HepG2 (cell line): ENCODE results near the gene LBX1. TPM values are rescaled to one million over a fixed set of nuclear protein-coding genes. Genes with fewer than 3 reads are reported as not detected.

Experiments
- ATAC-seq: fragments of 200-7000 bp; cut with Tn5 transposase; 3 replicates; pipeline ENCODE4 v1.9.1; 2020; ENCODE audit warnings: mild to moderate bottlenecking, moderate library complexity
- BruUV-seq: library from RNA; stranded (reverse); fragments of 400-500 nt; replicated peaks from 2 replicates; lab custom pipeline; 2021; lab: Mats Ljungman, UMichigan
- CTCF ChIA-PET: fragments of 300-600 bp; formaldehyde crosslinking; extraction: SDS; loops from one replicate; lab custom pipeline; 2021; ENCODE audit warnings: low total read pairs, inconsistent platforms, low intra/inter-chr PET ratio; lab: Yijun Ruan, JAX
- POLR2A ChIA-PET: fragments of 350-600 bp; sonication (Branson Sonifier 250); formaldehyde crosslinking; loops from one replicate; lab custom pipeline; 2020; ENCODE audit warnings: antibody characterized with exemption, inconsistent platforms; lab: Yijun Ruan, JAX
- DNase-seq: peaks from one replicate; pipeline ENCODE4 v3.0.0-alpha.2; 2015; ENCODE audit warnings: low spot score
- FAIRE-seq: peaks from 3 replicates; lab custom pipeline; 2011; peaks lifted over from hg19 to GRCh38; lab: Jason Lieb, UNC
- H2AFZ ChIP-seq: one replicate; pipeline ENCODE4 v1.6.1; 2011; ENCODE audit warnings: low read length, inconsistent platforms
- H3K27ac ChIP-seq: fragments of 300-600 bp; 3 replicates; pipeline ENCODE4 v1.8.0; 2011; ENCODE audit warnings: mixed run types, mild to moderate bottlenecking, mixed read lengths, low read length, inconsistent platforms; ENCODE audit not compliant: insufficient read depth; ENCODE audit errors: extremely low read length
- H3K27me3 ChIP-seq, 2 experiments: fragments of 200-600 bp in 1 of 2; 2 replicates in 1 of 2; 3 replicates in 1 of 2; pipeline versions ENCODE4 v1.6.0 to v1.8.0; 2011; ENCODE audit warnings: low read length in 2 of 2, mild to moderate bottlenecking in 2 of 2, moderate library complexity in 2 of 2, inconsistent platforms in 1 of 2; ENCODE audit not compliant: insufficient read depth in 2 of 2, control insufficient read depth in 1 of 2
- H3K36me3 ChIP-seq, 2 experiments: fragments of 200-600 bp in 1 of 2; replicated peaks in 1 of 2; 2 replicates in 1 of 2; 3 replicates in 1 of 2; pipeline versions ENCODE4 v1.5.1 to v1.8.0; 2011; ENCODE audit warnings: low read length in 2 of 2, inconsistent platforms in 1 of 2; ENCODE audit not compliant: insufficient read depth in 2 of 2, control insufficient read depth in 1 of 2
- H3K4me1 ChIP-seq: 2 replicates; pipeline ENCODE4 v1.5.1; 2012; ENCODE audit warnings: low read length, inconsistent platforms; ENCODE audit not compliant: insufficient read depth
- H3K4me2 ChIP-seq: 2 replicates; pipeline ENCODE4 v1.6.0; 2011; ENCODE audit warnings: low read depth, low read length, inconsistent platforms
- H3K4me3 ChIP-seq, 3 experiments: fragments of 200-600 bp in 1 of 3; sonication (generic), shearing (Covaris generic) in 1 of 3; replicated peaks in 1 of 3; 2 replicates each; pipeline ENCODE4 v1.5.1; 2011 to 2016; ENCODE audit warnings: low read length in 3 of 3, inconsistent platforms in 2 of 3, low read depth in 2 of 3, mild to moderate bottlenecking in 2 of 3, control low read depth in 1 of 3, mixed read lengths in 1 of 3; ENCODE audit not compliant: insufficient read depth in 1 of 3
- H3K79me2 ChIP-seq: one replicate; pipeline ENCODE4 v1.6.1; 2011; ENCODE audit warnings: low read length, inconsistent platforms; ENCODE audit not compliant: insufficient read depth
- H3K9ac ChIP-seq: 2 replicates; pipeline ENCODE4 v1.6.0; 2011; ENCODE audit warnings: mild to moderate bottlenecking, low read depth, low read length, inconsistent platforms; ENCODE audit not compliant: insufficient read depth
- H3K9me3 ChIP-seq: 2 replicates; pipeline ENCODE4 v1.5.1; 2012; ENCODE audit warnings: mild to moderate bottlenecking, low read length
- H4K20me1 ChIP-seq: 2 replicates; pipeline ENCODE4 v1.6.0; 2011; ENCODE audit warnings: inconsistent platforms, mild to moderate bottlenecking, low read length, moderate library complexity; ENCODE audit not compliant: insufficient read depth
- EZH2 ChIP-seq: conservative IDR thresholded peaks from 2 replicates; pipeline ENCODE4 v1.6.1; 2012; ENCODE audit warnings: mild to moderate bottlenecking, low read depth, low read length, moderate library complexity
- FOXO1 ChIP-seq: sonication (generic); formaldehyde crosslinking; IDR thresholded peaks from 2 replicates; pipeline ENCODE4 v1.4.0; 2020; ENCODE audit warnings: missing genetic modification reagents
- HES4 ChIP-seq: sonication (generic); formaldehyde crosslinking; IDR thresholded peaks from 2 replicates; pipeline ENCODE4 v1.9.0; 2021; ENCODE audit warnings: mild to moderate bottlenecking, missing genetic modification reagents, borderline replicate concordance
- HNRNPLL ChIP-seq: fragments of 200-400 bp; formaldehyde crosslinking; IDR thresholded peaks from 2 replicates; pipeline ENCODE4 v1.6.1; 2017; ENCODE audit warnings: mild to moderate bottlenecking, low read depth, low read length; ENCODE audit not compliant: poor library complexity, severe bottlenecking
- IRF9 ChIP-seq: sonication (generic); formaldehyde crosslinking; IDR thresholded peaks from 2 replicates; pipeline ENCODE4 v1.8.0; 2022; ENCODE audit warnings: missing genetic modification reagents, mild to moderate bottlenecking, borderline replicate concordance
- PCBP1 ChIP-seq: fragments of 200-400 bp; formaldehyde crosslinking; IDR thresholded peaks from 2 replicates; pipeline ENCODE4 v1.6.1; 2017; ENCODE audit warnings: mild to moderate bottlenecking, low read depth, low read length, borderline replicate concordance
- PCBP2 ChIP-seq: fragments of 200-400 bp; formaldehyde crosslinking; optimal IDR thresholded peaks from 2 replicates; pipeline ENCODE3; 2018; ENCODE audit warnings: low read length, low read depth; ENCODE audit not compliant: poor library complexity, severe bottlenecking
- UBTF ChIP-seq: sonication (generic); formaldehyde crosslinking; IDR thresholded peaks from 2 replicates; pipeline ENCODE4 v1.4.0; 2020; ENCODE audit warnings: mild to moderate bottlenecking, missing genetic modification reagents
- ZFX ChIP-seq: sonication (generic); formaldehyde crosslinking; IDR thresholded peaks from 2 replicates; pipeline ENCODE4 v1.4.0; 2020; ENCODE audit warnings: mild to moderate bottlenecking, low read depth, missing genetic modification reagents, moderate library complexity
- ZNF138 ChIP-seq: sonication (generic); formaldehyde crosslinking; IDR thresholded peaks from 2 replicates; pipeline ENCODE4 v1.5.0; 2020; ENCODE audit warnings: mild to moderate bottlenecking, low read depth, missing genetic modification reagents
- ZNF20 ChIP-seq: sonication (generic); formaldehyde crosslinking; IDR thresholded peaks from 2 replicates; pipeline ENCODE4 v1.4.0; 2020; ENCODE audit warnings: mild to moderate bottlenecking, moderate library complexity, missing genetic modification reagents
- ZNF263 ChIP-seq: sonication (generic); formaldehyde crosslinking; IDR thresholded peaks from 2 replicates; pipeline ENCODE4 v1.4.0; 2020; ENCODE audit warnings: missing genetic modification reagents
- WGBS: methylation state at CpG from one replicate; pipeline ENCODE4 v1.1.6; 2017; ENCODE audit warnings: low lambda C conversion rate; 5-methylcytosine and 5-hydroxymethylcytosine counted together
- in situ Hi-C: cut with HindIII; loops from 2 replicates; pipeline ENCODE4 v1.10.0; 2017; ENCODE audit warnings: low pct_unique_long_range_greater_than_20kb; ENCODE audit not compliant: extremely low pct_ligation_motif_present
- intact Hi-C: fragments of 100-400 bp; cut with micrococcal nuclease; formaldehyde crosslinking; loops from one replicate; pipeline ENCODE4 v1.10.0; 2022; ENCODE audit not compliant: unreplicated experiment
- polyA plus RNA-seq, 8 experiments: library from polyadenylated mRNA; depleted of rRNA in 3 of 8; stranded (reverse) in 7 of 8; unstranded in 1 of 8; fragments of >200 nt; fragmentation: Illumina TruSeq in 4 of 8; extraction: Trizol in 4 of 8; gene quantifications; 2 replicates each; pipeline versions ENCODE4 v1.2.1 to v1.2.3, GENCODE V29; 2011 to 2016; ENCODE audit warnings: low read depth in 4 of 8, missing spikeins in 1 of 8, mixed read lengths in 1 of 8; ENCODE audit not compliant: insufficient read depth in 1 of 8
- total RNA-seq, 5 experiments: library from RNA; depleted of rRNA; stranded (reverse); fragments of >200 nt; fragmentation: Illumina TruSeq; extraction: Trizol; gene quantifications; 2 replicates each; pipeline ENCODE4 v1.2.3, GENCODE V29; 2016; ENCODE audit warnings: low read depth in 1 of 5

Gene LBX1
- total and polyA plus RNA-seq, 2 of the 13 experiments (the other 11 are each of a cell fraction or from before 2014, with no cell fraction given): not detected

- intact Hi-C loops: no loop called here
- H3K27ac ChIP-seq: no peak overlapping the region
- H3K4me3 ChIP-seq: no peak overlapping the region
- DNase-seq (no peak), FAIRE-seq (no peak), ATAC-seq (no peak)
- H4K20me1 ChIP-seq: no peaks in the 10 kb centered on the region
- no TSS peak for BruUV-seq
- POLR2A ChIA-PET: no interaction called here
- no peak overlapping the region for H2AFZ ChIP-seq
- H3K27me3 ChIP-seq: peaks cover 26 to 94% of the 10 kb centered on the region in 2 experiments; a peak in 4 of 5 replicates
- in situ Hi-C loops: no loop called here
- CTCF ChIA-PET: no interaction called here
- no peak overlapping the region for H3K9ac ChIP-seq
- H3K36me3 ChIP-seq: no peaks in the 10 kb centered on the region
- H3K79me2 ChIP-seq: no peaks in the 10 kb centered on the region
- WGBS: 29% methylated on average over 14 of the region's 27 CpGs
- H3K9me3 ChIP-seq: no peaks in the 10 kb centered on the region
- no peak for TF ChIP-seq PCBP2
- TF ChIP-seq EZH2: peak; percentile 76; the same call in 1 of the 2 replicates
- no peak overlapping the region for H3K4me2 ChIP-seq
- H3K4me1 ChIP-seq: peaks cover 36% of the 10 kb centered on the region
Observed at GRCh38 chr10:101218351-101219138, 10.7 kb downstream of the LBX1 start.

GRCh38 chr10:101217450-101218281 lies 11.6 kb downstream of the LBX1 start:
- H2AFZ ChIP-seq: no peak overlapping the region
- in situ Hi-C loops: no loop called here
- TF ChIP-seq IRF9 (CRISPR knock-in tag): no peak
- TF ChIP-seq ZNF263 (CRISPR knock-in tag): peak; percentile 92
- no peak for TF ChIP-seq FOXO1 (CRISPR knock-in tag)
- TF ChIP-seq HNRNPLL: no peak
- TF ChIP-seq HES4 (CRISPR knock-in tag): no peak
- peak; percentile 41 for TF ChIP-seq ZFX
- peak; percentile 14; the same call in 1 of the 2 replicates for TF ChIP-seq EZH2
- TF ChIP-seq ZNF138 (CRISPR knock-in tag): no peak
- 0 out of 2 replicates have a peak, but pooled peaks have one; percentile 43 for TF ChIP-seq PCBP1
- peak; percentile 63 for TF ChIP-seq UBTF (CRISPR knock-in tag)
- TF ChIP-seq ZNF20 (CRISPR knock-in tag): no peak

More at GRCh38 chr10:101217450-101218281, 11.6 kb downstream of the LBX1 start:
- ChIA-PET POLR2A (no interaction called here), CTCF (no interaction called here)
- no peaks in the 10 kb centered on the region for H4K20me1 ChIP-seq
- DNase-seq (peak; percentile 35), ATAC-seq (peak; percentile 77), FAIRE-seq (no peak)
- no peak overlapping the region for H3K9ac ChIP-seq
- 24% methylated on average over 30 of the region's 68 CpGs for WGBS
- no peaks in the 10 kb centered on the region for H3K79me2 ChIP-seq
- H3K27me3 ChIP-seq: peaks cover 20 to 85% of the 10 kb centered on the region in 2 experiments; a peak in 4 of 5 replicates
- peaks cover 36% of the 10 kb centered on the region for H3K4me1 ChIP-seq
- H3K27ac ChIP-seq: no peak overlapping the region
- intact Hi-C loops: no loop called here
- peak overlapping the region in 1 of 3 experiments; percentile 48; a peak in 1 of 6 replicates for H3K4me3 ChIP-seq
- H3K36me3 ChIP-seq: no peaks in the 10 kb centered on the region
- no peaks in the 10 kb centered on the region for H3K9me3 ChIP-seq
- peak overlapping the region; percentile 54 for H3K4me2 ChIP-seq
- BruUV-seq: no TSS peak
